ENCODE results near the gene PGC.

- no peak for TF ChIP-seq EZH2 (IDR thresholded peaks at IDR 0.05; ENCODE audit: borderline replicate concordance, low read length)
- no peak for TF ChIP-seq CTCF (conservative IDR thresholded peaks at IDR 0.05 in 1 of 2, IDR thresholded peaks at IDR 0.05 in 1 of 2; ENCODE audit: extremely low read depth in 1 of 2, insufficient read depth in 1 of 2, low read depth in 1 of 2, low read length in 2 of 2)
Observed at GRCh38 chr6:41714556-41715273, 32.5 kb downstream of the PGC start.
